Subcutaneous preadipocyte (primary cell): ENCODE results near the gene CATSPERE. TPM values are rescaled to one million over a fixed set of nuclear protein-coding genes. Genes with fewer than 3 reads are reported as not detected.

Experiments
- small RNA-seq: library from RNA; depleted of rRNA; stranded (forward); fragments of <200 nt; gene quantifications from one replicate; pipeline ENCODE3, GENCODE V24; 2012
- total RNA-seq: library from RNA; depleted of rRNA; stranded (reverse); fragments of >200 nt; gene quantifications from 2 replicates; pipeline ENCODE4 v1.2.3, GENCODE V29; 2012

Gene CATSPERE
- 0.78 and 1.5 TPM in 2 replicates for total RNA-seq

GRCh38 chr1:244461245-244462071 is at the start of gene CATSPERE:
Gene CATSPERE (plus strand): TSS chr1:244461273. CDS start chr1:244461430, 157 bp downstream.

DNA sequence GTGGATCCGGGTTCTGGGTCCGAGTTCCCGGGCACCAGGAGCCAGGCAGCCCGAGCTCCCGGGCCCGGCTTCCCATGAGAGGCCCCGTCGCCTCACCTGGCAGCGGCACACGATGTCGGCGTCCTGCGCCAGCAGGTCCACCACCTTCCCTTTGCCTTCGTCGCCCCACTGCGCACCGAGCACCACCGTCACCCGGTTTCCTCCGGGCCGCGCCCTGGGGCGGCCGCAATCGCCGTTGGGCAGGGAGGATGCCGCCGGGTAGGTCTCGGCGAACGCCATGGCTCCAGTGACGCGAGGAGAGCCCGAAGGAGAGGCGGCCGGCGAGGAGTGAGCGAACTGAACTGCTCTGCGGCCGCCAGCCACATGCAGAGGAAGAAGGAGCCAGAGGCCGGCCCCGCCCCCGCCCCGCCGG is 9.5 kb upstream of the CATSPERE start, which contains the start of gene ADSS2:
ADSS2 (minus strand) TSS at position 371 of the 412 bp plus-strand sequence; CDS start at position 279, 92 bp downstream.

DNA sequence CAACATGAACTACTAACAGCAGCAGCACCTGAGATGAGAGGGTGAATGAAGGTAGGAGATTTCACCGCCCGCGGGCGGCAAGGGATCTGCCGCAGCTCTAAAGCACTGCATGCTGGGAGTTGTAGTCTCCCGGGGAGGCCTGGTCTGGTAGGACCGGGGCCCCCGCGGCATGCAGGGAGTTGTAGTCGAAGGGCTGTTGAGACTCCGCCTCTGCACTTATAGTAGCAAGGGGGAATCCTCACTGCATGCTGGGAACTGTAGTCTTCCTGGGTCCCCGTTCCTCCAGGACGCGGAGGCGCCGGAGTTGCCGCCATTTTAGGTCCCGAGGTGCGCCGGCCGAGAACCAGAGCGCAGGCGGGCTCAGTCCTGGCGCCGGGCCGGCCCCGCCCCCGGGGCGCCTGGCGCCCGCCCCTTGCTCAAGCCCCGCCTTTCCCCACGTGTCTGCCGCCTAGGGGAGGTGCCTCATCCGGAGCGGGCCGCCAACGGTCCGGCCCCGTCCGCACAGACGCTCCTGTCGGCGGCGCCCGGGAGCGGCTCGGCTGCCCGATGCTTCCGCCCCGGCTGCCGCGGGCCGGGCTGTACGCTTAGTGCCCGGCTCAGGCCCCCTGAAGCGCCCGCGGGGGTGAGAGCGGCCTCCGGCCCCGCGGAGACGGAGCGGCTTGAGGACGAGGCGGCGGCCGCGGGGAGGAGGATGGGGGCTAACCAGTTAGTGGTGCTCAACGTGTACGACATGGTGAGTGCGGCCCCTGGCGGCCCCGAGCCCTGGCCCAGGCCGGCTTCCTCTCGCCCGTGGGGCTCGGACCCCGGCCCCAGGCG is 191.8 kb downstream of the CATSPERE start, which contains the start of gene DESI2:
DESI2 (plus strand) TSS at position 504 of the 816 bp plus-strand sequence; CDS start at position 692, 188 bp downstream.

Small RNA genes lying within 50 kb of the gene (small RNA-seq; reads per million reads assigned to genes)
- gene CYCSP5, result not detected

Other genes with a start within 250 kb of the CATSPERE start
- gene ADSS2, start 9.4 kb upstream of the CATSPERE start, total RNA-seq, result 43.2 and 44.1 TPM in 2 replicates
- 29.0 and 39.9 TPM in 2 replicates for gene DESI2, start 191.9 kb downstream of the CATSPERE start, total RNA-seq